GM18867 (cell line): Measurements from ENCODE around the gene FUCA1.
"Not testable (repeated sequence)": the region's sequence is repeated elsewhere in the genome, so short reads cannot be mapped to it uniquely, and the experiment has no call there.

Experiments used
- ATAC-seq: cut with Tn5 transposase; IDR thresholded peaks from one replicate; pipeline ENCODE4 v1.9.1; 2021; ENCODE audit warnings: mild to moderate bottlenecking, moderate library complexity; ENCODE audit not compliant: unreplicated experiment

The FUCA1 gene

DNA sequence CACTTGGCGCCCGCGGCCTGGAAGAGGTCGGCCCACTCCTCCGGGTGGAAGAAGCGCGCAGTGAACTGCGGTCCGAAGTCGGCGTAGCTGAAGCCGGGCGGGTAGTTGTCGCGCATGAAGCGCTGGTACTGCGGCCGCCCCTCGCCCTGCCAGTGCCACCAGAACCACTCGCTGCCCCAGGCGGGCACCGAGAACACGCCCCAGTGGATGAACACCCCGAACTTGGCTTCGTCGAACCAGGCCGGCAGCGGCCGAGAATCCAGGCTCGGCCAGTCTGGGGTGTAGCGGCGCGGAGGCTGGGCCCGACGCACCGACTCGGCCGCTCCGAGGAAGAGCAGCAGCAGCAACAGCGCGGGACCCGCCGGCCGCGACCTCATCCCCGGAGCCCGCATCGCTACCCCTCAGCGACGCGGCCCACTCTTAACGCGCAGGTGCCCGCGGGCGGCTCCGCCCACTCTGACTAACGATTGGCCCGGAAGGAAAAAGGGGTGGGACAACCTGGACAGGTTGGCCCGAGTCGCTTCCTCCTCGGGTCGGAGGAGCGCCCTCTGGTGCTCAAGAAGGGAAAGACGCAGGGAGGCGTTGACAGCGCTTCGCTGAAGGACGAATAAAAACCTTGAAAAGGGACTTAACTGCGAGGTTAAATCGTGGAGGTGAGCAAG, at the start of gene FUCA1:
Gene FUCA1 (minus strand): TSS at position 396 of the 662 bp plus-strand sequence. CDS start 4 bp downstream, at position 392.
- ATAC-seq: peak; percentile 87

- peak; percentile 60 for ATAC-seq
Measured at GRCh38 chr1:23916209-23917131, 48.4 kb upstream of the FUCA1 start.

- ATAC-seq: no peak
Measured at GRCh38 chr1:23915466-23915865, 47.4 kb upstream of the FUCA1 start.

- ATAC-seq: no peak
Measured at GRCh38 chr1:23914921-23915320, 46.8 kb upstream of the FUCA1 start.

DNA sequence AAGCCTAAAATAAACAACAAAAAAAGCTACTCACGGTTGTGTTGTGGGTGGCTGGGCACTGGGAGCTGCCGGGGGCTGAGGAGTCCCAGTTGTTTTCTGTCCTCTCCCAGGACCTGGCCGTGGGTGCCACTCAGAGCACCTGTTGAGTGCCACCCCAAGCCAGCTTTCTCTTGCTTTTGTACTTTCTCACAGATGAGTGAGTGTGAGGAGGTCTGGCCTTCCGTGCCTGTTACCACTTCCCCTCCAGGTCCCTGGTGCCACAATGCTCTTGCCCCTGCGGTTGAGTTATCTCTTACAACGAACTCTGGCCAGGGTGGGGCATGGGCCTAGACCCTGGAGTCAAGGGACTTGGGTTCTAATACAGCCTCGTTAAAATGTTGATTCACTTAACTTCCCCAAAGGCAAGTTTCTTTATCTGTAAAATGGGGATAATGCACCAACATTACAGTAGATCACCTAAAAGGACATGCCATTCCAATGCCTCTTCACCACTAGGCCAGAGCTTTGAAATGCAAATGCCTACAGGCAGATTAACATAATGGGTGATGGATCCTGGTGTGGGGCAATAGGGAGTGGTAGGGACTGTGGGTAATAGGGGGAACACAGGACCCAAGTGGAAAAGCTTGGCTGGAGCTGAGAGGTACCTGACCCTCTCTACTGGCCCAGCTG, 45.3 kb upstream of the FUCA1 start, which contains the start of gene CNR2:
Gene CNR2 (minus strand): TSS at position 151 of the 669 bp plus-strand sequence. CDS start 37,745 bp downstream, outside the sequence.
- ATAC-seq: no peak

DNA sequence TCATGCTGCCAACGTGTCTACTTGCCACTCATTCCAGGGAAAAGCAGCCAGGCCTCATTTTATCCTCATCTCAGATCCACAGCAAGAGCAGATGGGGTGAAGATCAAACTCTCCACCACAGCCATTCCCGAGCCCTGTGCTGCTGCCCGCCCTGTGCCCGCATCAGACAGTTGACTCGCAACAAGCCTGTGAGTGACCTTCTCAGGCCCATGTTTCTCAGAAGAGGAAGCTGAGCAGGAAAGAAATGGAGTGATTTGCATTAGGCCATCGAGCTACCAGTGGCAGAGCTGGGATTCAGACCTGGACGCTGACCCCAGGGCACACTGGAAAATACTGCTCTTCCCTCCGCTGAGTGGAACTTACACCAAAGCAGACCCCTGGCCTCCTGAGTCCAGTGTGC, 43.8 kb upstream of the FUCA1 start:
- ATAC-seq: no peak

GRCh38 chr1:23910553-23911246, 42.6 kb upstream of the FUCA1 start:
- ATAC-seq: no peak

DNA sequence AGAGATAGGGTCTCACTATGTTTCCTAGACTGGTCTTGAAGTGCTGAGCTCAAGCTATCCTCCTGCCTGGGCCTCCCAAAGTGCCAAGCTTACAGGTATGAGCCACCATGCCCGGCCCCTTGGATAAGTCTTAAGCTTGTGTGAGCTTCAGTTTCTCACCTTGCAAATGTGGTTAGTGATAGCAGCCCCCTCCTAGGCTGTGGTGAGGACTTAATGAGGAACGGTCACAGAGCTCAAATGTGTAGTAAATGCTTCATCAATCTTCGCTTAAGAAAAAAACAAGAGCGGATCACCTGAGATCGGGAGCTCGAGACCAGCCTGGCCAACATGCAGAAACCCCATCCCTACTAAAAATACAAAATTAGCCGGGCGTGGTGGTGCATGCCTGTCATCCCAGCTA, 42.1 kb upstream of the FUCA1 start:
- ATAC-seq: no peak

DNA sequence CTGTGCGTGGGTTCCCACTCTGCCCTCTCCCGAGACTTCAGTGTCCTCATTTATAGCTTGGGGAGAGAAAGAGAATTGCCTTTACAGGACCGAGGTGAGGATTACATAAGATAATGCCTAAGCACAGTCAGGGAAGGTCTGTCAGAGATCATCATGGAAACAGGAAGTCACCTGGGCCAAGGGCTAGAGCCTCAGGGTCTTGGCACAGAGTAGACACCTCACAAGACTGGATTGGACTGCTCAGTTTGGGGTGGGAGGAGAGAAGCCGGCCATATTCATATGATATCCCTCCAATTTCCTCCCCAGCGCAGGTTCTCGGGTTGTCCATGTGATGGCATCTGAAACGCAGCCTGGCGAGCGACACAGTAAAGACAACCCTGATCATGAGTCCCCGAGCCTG, 41.3 kb upstream of the FUCA1 start:
- ATAC-seq: peak; percentile 16

GRCh38 chr1:23908453-23909341, 40.6 kb upstream of the FUCA1 start:
- ATAC-seq: peak; percentile 28

- ATAC-seq: no peak
Measured at GRCh38 chr1:23906731-23907130, 38.6 kb upstream of the FUCA1 start.

DNA sequence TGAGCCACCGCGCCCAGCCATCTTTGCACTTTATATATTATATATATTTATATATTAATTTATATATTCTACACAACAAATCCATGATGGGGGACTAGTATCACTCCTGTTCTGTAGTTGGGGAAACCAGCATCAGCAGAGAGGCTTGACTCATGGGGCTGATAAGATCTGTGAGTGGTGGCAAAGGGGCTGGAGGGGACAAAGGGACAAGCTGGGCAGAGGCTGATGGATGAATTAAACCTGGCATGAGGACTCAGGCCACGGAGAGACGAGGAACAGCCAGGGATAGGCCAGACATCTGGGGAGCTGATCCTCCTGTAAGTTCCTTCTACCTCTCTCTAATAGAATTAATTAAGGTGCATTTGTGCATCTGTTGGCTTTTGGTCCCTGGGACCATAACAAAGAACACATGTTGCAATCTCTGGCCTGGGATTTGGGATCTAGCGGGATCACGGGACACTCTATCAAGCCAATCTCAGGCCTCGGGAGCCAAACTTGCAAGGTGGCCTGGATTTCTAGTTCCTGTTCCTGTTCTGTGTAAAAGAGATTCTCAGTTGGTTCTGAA, 37.5 kb upstream of the FUCA1 start:
- ATAC-seq: no peak

- no peak for ATAC-seq
Measured at GRCh38 chr1:23904748-23905357, 36.8 kb upstream of the FUCA1 start.

GRCh38 chr1:23903754-23904153, 35.7 kb upstream of the FUCA1 start:
- ATAC-seq: no peak

- ATAC-seq: no peak
Measured at GRCh38 chr1:23902321-23903278, 34.5 kb upstream of the FUCA1 start.

DNA sequence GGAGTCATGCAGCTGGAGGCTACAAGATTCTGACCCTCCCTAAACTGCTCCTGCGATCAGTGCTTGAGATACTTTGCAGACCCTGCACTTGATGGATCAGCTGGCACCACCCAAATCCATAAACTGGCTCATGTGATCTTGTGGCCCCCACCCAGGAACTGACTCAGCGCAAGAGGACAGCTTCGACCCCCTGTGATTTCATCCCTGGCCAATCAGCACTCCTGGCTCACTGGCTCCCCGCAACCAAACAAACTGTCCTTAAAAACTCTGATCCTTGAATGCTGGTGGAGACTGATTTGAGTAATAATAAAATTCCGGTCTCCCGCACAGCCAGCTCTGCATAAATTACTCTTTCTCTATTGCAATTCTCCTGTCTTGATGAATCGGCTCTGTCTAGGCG, 31.9 kb upstream of the FUCA1 start:
- not testable (repeated sequence) for ATAC-seq

DNA sequence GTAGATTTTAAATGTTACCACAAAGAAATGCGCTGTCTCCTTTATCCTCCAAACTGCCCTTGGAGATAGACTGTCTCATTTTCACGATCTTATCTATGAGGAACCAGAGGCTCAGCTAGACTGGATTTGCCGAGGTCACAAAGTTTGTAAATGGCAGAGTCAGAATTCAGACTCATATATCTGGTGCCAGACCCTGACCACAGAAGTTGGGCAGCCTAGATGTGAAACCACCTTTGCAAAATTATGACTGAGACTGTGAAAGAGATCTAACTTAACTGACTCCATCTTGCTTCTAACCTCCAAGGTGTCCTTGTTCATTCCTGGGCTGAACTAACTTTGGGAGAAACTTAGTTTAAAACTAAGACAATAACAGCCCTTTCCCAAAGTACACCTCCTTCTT, 31.0 kb upstream of the FUCA1 start:
- ATAC-seq: no peak

DNA sequence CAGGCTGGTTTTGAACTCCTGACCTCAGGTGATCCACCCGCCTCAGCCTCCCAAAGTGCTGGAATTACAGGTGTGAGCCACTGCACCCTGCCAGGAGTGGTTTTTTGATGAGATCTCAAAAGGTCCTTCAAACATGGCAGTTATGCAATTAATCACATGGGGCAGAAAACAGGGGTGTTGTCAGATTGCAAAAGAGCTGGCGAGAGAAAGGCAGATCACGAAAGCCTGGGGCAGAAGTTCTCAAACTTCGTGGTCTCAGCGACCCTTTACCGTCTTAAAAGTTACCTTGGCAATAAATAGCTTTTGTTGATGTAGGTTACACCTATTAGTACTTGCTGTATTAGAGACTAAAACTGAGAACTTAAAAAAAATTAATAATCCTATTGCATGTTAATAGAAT, 29.0 kb upstream of the FUCA1 start:
- no peak for ATAC-seq
